IMR-90 (cell line): ENCODE results near the gene GPC5. TPM values are rescaled to one million over a fixed set of nuclear protein-coding genes. Genes with fewer than 3 reads are reported as not detected.

ENCODE experiments used
- ATAC-seq: fragments of 200-7000 bp; cut with Tn5 transposase; 2 replicates; pipeline ENCODE4 v1.9.1; 2020; ENCODE audit warnings: low read depth, mild to moderate bottlenecking, moderate library complexity
- BruUV-seq: library from RNA; stranded (reverse); fragments of 400-500 nt; replicated peaks from 2 replicates; lab custom pipeline; 2021; lab: Mats Ljungman, UMichigan
- CTCF ChIA-PET: fragments of 300-600 bp; formaldehyde crosslinking; extraction: SDS; loops from one replicate; lab custom pipeline; 2021; ENCODE audit warnings: antibody characterized with exemption; lab: Yijun Ruan, JAX
- POLR2A ChIA-PET: fragments of 300-600 bp; sonication (Branson Sonifier 250); formaldehyde crosslinking; loops from one replicate; lab custom pipeline; 2022; ENCODE audit warnings: antibody characterized with exemption; ENCODE audit not compliant: unreplicated experiment; lab: Charles Lee
- DNase-seq: peaks from one replicate; pipeline ENCODE4 v3.0.0; 2013
- H2AFZ ChIP-seq: replicated peaks from 2 replicates; pipeline ENCODE3; 2013; ENCODE audit warnings: low read length, mild to moderate bottlenecking; ENCODE audit not compliant: poor library complexity
- H2AK5ac ChIP-seq: 2 replicates; pipeline ENCODE4 v1.6.1; 2013; ENCODE audit warnings: low read depth, low read length, inconsistent platforms
- H2AK9ac ChIP-seq: replicated peaks from 2 replicates; pipeline ENCODE3; 2013; ENCODE audit warnings: mild to moderate bottlenecking, low read depth, low read length, moderate library complexity; ENCODE audit not compliant: poor library complexity
- H2BK120ac ChIP-seq: 2 replicates; pipeline ENCODE4 v1.6.1; 2013; ENCODE audit warnings: low read depth, low read length, inconsistent platforms
- H2BK15ac ChIP-seq: 3 replicates; pipeline ENCODE4 v1.6.1; 2013; ENCODE audit warnings: low read depth, low read length, inconsistent platforms
- H2BK20ac ChIP-seq: 2 replicates; pipeline ENCODE4 v1.6.1; 2013; ENCODE audit warnings: low read depth, mild to moderate bottlenecking, inconsistent platforms, low read length, moderate library complexity
- H2BK5ac ChIP-seq: 2 replicates; pipeline ENCODE4 v1.6.1; 2013; ENCODE audit warnings: mild to moderate bottlenecking, low read depth, low read length, inconsistent platforms; ENCODE audit not compliant: poor library complexity, severe bottlenecking
- H3K14ac ChIP-seq: replicated peaks from 2 replicates; pipeline ENCODE4 v1.6.1; 2013; ENCODE audit warnings: low read depth, low read length, inconsistent platforms
- H3K18ac ChIP-seq: 2 replicates; pipeline ENCODE4 v1.6.1; 2013; ENCODE audit warnings: low read depth, low read length, control low read depth
- H3K23ac ChIP-seq: 2 replicates; pipeline ENCODE4 v1.6.1; 2013; ENCODE audit warnings: low read depth, low read length, inconsistent platforms
- H3K27ac ChIP-seq: 2 replicates; pipeline ENCODE4 v1.5.1; 2013; ENCODE audit warnings: mild to moderate bottlenecking, control low read depth, low read length; ENCODE audit not compliant: insufficient read depth
- H3K27me3 ChIP-seq: 2 replicates; pipeline ENCODE4 v1.6.1; 2013; ENCODE audit warnings: low read length; ENCODE audit not compliant: control insufficient read depth, insufficient read depth
- H3K36me3 ChIP-seq: 2 replicates; pipeline ENCODE4 v1.6.1; 2013; ENCODE audit warnings: low read length, mixed read lengths; ENCODE audit not compliant: control insufficient read depth, insufficient read depth
- H3K4ac ChIP-seq: 2 replicates; pipeline ENCODE4 v1.6.1; 2013; ENCODE audit warnings: low read depth, low read length, inconsistent platforms
- H3K4me1 ChIP-seq: 2 replicates; pipeline ENCODE4 v1.6.1; 2013; ENCODE audit warnings: low read length, mixed read lengths; ENCODE audit not compliant: control insufficient read depth, insufficient read depth
- H3K4me2 ChIP-seq: 2 replicates; pipeline ENCODE4 v1.6.1; 2013; ENCODE audit warnings: low read depth, mild to moderate bottlenecking, control low read depth, low read length, moderate library complexity
- H3K4me3 ChIP-seq: 2 replicates; pipeline ENCODE4 v1.5.1; 2013; ENCODE audit warnings: low read depth, mild to moderate bottlenecking, control low read depth, low read length, moderate library complexity; ENCODE audit not compliant: insufficient read depth
- H3K56ac ChIP-seq: 2 replicates; pipeline ENCODE4 v1.6.1; 2013; ENCODE audit warnings: low read length, inconsistent platforms; ENCODE audit not compliant: insufficient read depth; ENCODE audit errors: extremely low read depth
- H3K79me1 ChIP-seq, 2 experiments: 2 replicates each; pipeline ENCODE4 v1.6.1; 2013; ENCODE audit warnings: low read length in 2 of 2, inconsistent platforms in 1 of 2, low read depth in 1 of 2
- H3K9ac ChIP-seq: 2 replicates; pipeline ENCODE4 v1.6.1; 2013; ENCODE audit warnings: low read depth, low read length, control low read depth
- H3K9me1 ChIP-seq: 2 replicates; pipeline ENCODE4 v1.6.1; 2013; ENCODE audit warnings: low read length, inconsistent platforms; ENCODE audit not compliant: insufficient read depth
- H3K9me3 ChIP-seq: 2 replicates; pipeline ENCODE4 v1.6.1; 2013; ENCODE audit warnings: low read length; ENCODE audit not compliant: control insufficient read depth, insufficient read depth
- H4K20me1 ChIP-seq: 2 replicates; pipeline ENCODE4 v1.6.1; 2013; ENCODE audit warnings: low read length, inconsistent platforms; ENCODE audit not compliant: insufficient read depth
- H4K5ac ChIP-seq: 2 replicates; pipeline ENCODE4 v1.6.1; 2013; ENCODE audit warnings: mild to moderate bottlenecking, low read depth, low read length, control low read depth
- H4K8ac ChIP-seq, 2 experiments: 2 replicates each; pipeline ENCODE4 v1.6.1; 2013; ENCODE audit warnings: low read depth in 2 of 2, low read length in 2 of 2, control low read depth in 1 of 2, inconsistent platforms in 1 of 2
- H4K91ac ChIP-seq: 2 replicates; pipeline ENCODE4 v1.6.1; 2013; ENCODE audit warnings: low read depth, low read length, inconsistent platforms; ENCODE audit not compliant: insufficient read depth
- BHLHE40 ChIP-seq: fragments of 150-350 bp; IDR thresholded peaks from 2 replicates; pipeline ENCODE4 v1.6.1; 2016; ENCODE audit warnings: mild to moderate bottlenecking, low read depth, low read length
- CEBPB ChIP-seq: IDR thresholded peaks from 2 replicates; pipeline ENCODE4 v1.6.1; 2012; ENCODE audit warnings: low read depth, low read length, improper control_type of control experiment
- CHD1 ChIP-seq: IDR thresholded peaks from 2 replicates; pipeline ENCODE4 v1.6.1; 2012; ENCODE audit warnings: low read depth, low read length, improper control_type of control experiment
- FOS ChIP-seq: fragments of 150-350 bp; IDR thresholded peaks from 2 replicates; pipeline ENCODE4 v1.6.1; 2016; ENCODE audit warnings: low read depth, low read length
- POLR2A ChIP-seq: IDR thresholded peaks from 2 replicates; pipeline ENCODE4 v1.6.1; 2012; ENCODE audit warnings: mild to moderate bottlenecking, low read depth, low read length
- SMC3 ChIP-seq: fragments of 150-350 bp; IDR thresholded peaks from 2 replicates; pipeline ENCODE4 v1.6.1; 2016; ENCODE audit warnings: low read depth, mild to moderate bottlenecking, antibody characterized with exemption, low read length, moderate library complexity
- WGBS, 2 experiments: methylation state at CpG; one replicate each; pipeline versions ENCODE4 v1.1.5 to v1.1.7; 2013; ENCODE audit warnings: missing lambda C conversion rate in 2 of 2; ENCODE audit not compliant: insufficient read length in 1 of 2; ENCODE audit errors: extremely low coverage in 2 of 2; 5-methylcytosine and 5-hydroxymethylcytosine counted together
- dilution Hi-C: fragments of 300-500 bp; cut with HindIII; formaldehyde crosslinking; loops from one replicate; pipeline ENCODE4 v1.14.3; 2018; ENCODE audit warnings: low sequenced_read_pairs; ENCODE audit not compliant: unreplicated experiment
- in situ Hi-C: fragments of 300-500 bp; cut with MboI; formaldehyde crosslinking; loops from 3 replicates; pipeline ENCODE4 v1.14.3; 2019; ENCODE audit warnings: low sequenced_read_pairs, inconsistent platforms, mixed read lengths
- intact Hi-C: fragments of 100-400 bp; cut with micrococcal nuclease; formaldehyde crosslinking; loops from 2 replicates; pipeline ENCODE4 v1.10.0; 2022
- polyA plus RNA-seq, 3 experiments: library from polyadenylated mRNA; depleted of rRNA; stranded (reverse); fragments of >200 nt; gene quantifications; 2 replicates each; pipeline ENCODE4 v1.2.3, GENCODE V29; 2012; ENCODE audit warnings: low replicate concordance in 1 of 3
- total RNA-seq: library from RNA; depleted of rRNA; stranded (reverse); fragments of >200 nt; gene quantifications from 2 replicates; pipeline ENCODE4 v1.2.3, GENCODE V29; 2012
- TF ChIP-seq, protein P1 (sequence below): conservative IDR thresholded peaks from 2 replicates; pipeline ENCODE4 v1.5.1; 2012; ENCODE audit warnings: mild to moderate bottlenecking, low read depth, low read length, improper control_type of control experiment
- TF ChIP-seq, protein P2 (sequence below): fragments of 150-350 bp; IDR thresholded peaks from 2 replicates; pipeline ENCODE4 v1.6.1; 2016; ENCODE audit warnings: low read depth, mild to moderate bottlenecking, low read length, moderate library complexity, borderline replicate concordance

The GPC5 gene
- total and polyA plus RNA-seq, 2 of the 4 experiments (the other 2 are of a cell fraction), result 0.94 to 1.8 TPM

DNA sequence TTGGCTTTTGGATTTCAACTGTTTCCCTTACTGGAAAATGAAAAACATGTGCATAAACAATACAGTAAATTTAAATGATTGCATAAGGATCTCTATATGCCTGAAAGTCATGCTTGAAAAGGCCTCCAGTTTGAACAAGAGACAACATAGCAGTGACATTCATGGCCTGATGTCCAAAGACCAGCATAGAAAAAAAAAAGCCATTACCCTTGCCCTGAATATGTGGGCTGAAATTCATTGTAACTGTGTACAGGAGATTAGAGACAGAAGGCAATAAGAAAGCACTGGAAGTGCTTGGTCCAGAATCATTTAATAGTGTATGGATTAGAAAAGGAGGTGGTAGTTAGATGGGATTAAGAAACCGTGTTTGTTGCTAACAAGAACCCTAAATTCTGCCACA, 35.5 kb upstream of the GPC5 start:
- no peak overlapping the region for H3K14ac ChIP-seq
- no peak for DNase-seq
- H3K36me3 ChIP-seq, result no peaks in the 10 kb centered on the region
- no peak overlapping the region for H3K4me2 ChIP-seq
- no peak overlapping the region for H2BK120ac ChIP-seq
- no peak overlapping the region for H3K4ac ChIP-seq
- H3K23ac ChIP-seq, result no peak overlapping the region
- no TSS peak for BruUV-seq
- H3K18ac ChIP-seq, result no peak overlapping the region
- no peak overlapping the region for H4K8ac ChIP-seq
- H2AFZ ChIP-seq, result no peak overlapping the region
- ChIA-PET POLR2A (no interaction called here), CTCF (no interaction called here)
- H3K9ac ChIP-seq, result no peak overlapping the region
- in situ Hi-C loops, result no loop called here
- no peak overlapping the region for H2AK5ac ChIP-seq
- H3K27ac ChIP-seq, result no peak overlapping the region
- no peak overlapping the region for H2BK20ac ChIP-seq
- H2BK15ac ChIP-seq, result no peak overlapping the region
- no peak overlapping the region for H2BK5ac ChIP-seq
- H3K9me3 ChIP-seq, result no peaks in the 10 kb centered on the region
- peaks cover 6% of the 10 kb centered on the region; the same call in 1 of the 2 replicates for H3K9me1 ChIP-seq
- no peaks in the 10 kb centered on the region for H3K27me3 ChIP-seq
- no peak overlapping the region for H4K5ac ChIP-seq
- H3K79me1 ChIP-seq, result no peaks in the 10 kb centered on the region
- no peaks in the 10 kb centered on the region for H4K20me1 ChIP-seq
- ATAC-seq, result no peak
- intact Hi-C loops, result no loop called here
- WGBS, 2 experiments, result no CpG with 5 or more reads among the region's 1 CpG
- no peak overlapping the region for H3K4me3 ChIP-seq
- TF ChIP-seq CEBPB, result no peak
- TF ChIP-seq, protein P1, sequence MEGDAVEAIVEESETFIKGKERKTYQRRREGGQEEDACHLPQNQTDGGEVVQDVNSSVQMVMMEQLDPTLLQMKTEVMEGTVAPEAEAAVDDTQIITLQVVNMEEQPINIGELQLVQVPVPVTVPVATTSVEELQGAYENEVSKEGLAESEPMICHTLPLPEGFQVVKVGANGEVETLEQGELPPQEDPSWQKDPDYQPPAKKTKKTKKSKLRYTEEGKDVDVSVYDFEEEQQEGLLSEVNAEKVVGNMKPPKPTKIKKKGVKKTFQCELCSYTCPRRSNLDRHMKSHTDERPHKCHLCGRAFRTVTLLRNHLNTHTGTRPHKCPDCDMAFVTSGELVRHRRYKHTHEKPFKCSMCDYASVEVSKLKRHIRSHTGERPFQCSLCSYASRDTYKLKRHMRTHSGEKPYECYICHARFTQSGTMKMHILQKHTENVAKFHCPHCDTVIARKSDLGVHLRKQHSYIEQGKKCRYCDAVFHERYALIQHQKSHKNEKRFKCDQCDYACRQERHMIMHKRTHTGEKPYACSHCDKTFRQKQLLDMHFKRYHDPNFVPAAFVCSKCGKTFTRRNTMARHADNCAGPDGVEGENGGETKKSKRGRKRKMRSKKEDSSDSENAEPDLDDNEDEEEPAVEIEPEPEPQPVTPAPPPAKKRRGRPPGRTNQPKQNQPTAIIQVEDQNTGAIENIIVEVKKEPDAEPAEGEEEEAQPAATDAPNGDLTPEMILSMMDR, result no peak
- TF ChIP-seq, protein P2, sequence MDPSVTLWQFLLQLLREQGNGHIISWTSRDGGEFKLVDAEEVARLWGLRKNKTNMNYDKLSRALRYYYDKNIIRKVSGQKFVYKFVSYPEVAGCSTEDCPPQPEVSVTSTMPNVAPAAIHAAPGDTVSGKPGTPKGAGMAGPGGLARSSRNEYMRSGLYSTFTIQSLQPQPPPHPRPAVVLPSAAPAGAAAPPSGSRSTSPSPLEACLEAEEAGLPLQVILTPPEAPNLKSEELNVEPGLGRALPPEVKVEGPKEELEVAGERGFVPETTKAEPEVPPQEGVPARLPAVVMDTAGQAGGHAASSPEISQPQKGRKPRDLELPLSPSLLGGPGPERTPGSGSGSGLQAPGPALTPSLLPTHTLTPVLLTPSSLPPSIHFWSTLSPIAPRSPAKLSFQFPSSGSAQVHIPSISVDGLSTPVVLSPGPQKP, result no peak
- no peak for TF ChIP-seq CHD1
- TF ChIP-seq SMC3, result no peak
- TF ChIP-seq FOS, result no peak
- no peak for TF ChIP-seq POLR2A
- TF ChIP-seq BHLHE40, result no peak
- H3K4me1 ChIP-seq, result no peaks in the 10 kb centered on the region
- no peak overlapping the region for H2AK9ac ChIP-seq
- H3K56ac ChIP-seq, result no peak overlapping the region
- H4K91ac ChIP-seq, result no peak overlapping the region
- dilution Hi-C loops, result no loop called here
